HFF-Myc (cell line): ENCODE data around the gene PLXNA4.

Experiments
- DNase-seq: peaks from one replicate; pipeline ENCODE4 v3.0.0-alpha.2; 2011; ENCODE audit warnings: low read depth; ENCODE audit errors: extremely low read depth
- H3K4me3 ChIP-seq: replicated peaks from 2 replicates; pipeline ENCODE4 v1.5.1; 2011; ENCODE audit warnings: low read depth, mild to moderate bottlenecking, control low read depth, low read length
- CTCF ChIP-seq: IDR thresholded peaks from 2 replicates; pipeline ENCODE4 v1.5.1; 2012; ENCODE audit warnings: mild to moderate bottlenecking, low read depth, low read length, control low read depth; ENCODE audit errors: missing control alignments

PLXNA4 gene

GRCh38 chr7:132145063-132145462 is 431.2 kb downstream of the PLXNA4 start:
- no peak for DNase-seq
- H3K4me3 ChIP-seq, result no peak overlapping the region
- TF ChIP-seq CTCF, result no peak

GRCh38 chr7:132142006-132142405 is 434.3 kb downstream of the PLXNA4 start:
- no peak overlapping the region for H3K4me3 ChIP-seq
- no peak for TF ChIP-seq CTCF
- DNase-seq, result no peak

- DNase-seq, result no peak
- H3K4me3 ChIP-seq, result no peak overlapping the region
These were observed 435.2 kb downstream of the PLXNA4 start for GRCh38 chr7:132141109-132141508.

GRCh38 chr7:132140341-132140740 is 435.9 kb downstream of the PLXNA4 start:
- no peak for DNase-seq
- no peak overlapping the region for H3K4me3 ChIP-seq
- no peak for TF ChIP-seq CTCF

More at GRCh38 chr7:132141109-132141508, 435.2 kb downstream of the PLXNA4 start:
- no peak for TF ChIP-seq CTCF

- H3K4me3 ChIP-seq, result no peak overlapping the region
- DNase-seq, result no peak
- TF ChIP-seq CTCF, result no peak
These were observed 437.5 kb downstream of the PLXNA4 start for GRCh38 chr7:132138817-132139216.

- H3K4me3 ChIP-seq, result no peak overlapping the region
- DNase-seq, result no peak
- TF ChIP-seq CTCF, result no peak
These were observed 438.6 kb downstream of the PLXNA4 start for GRCh38 chr7:132137681-132138080.

GRCh38 chr7:132135746-132136385 is 440.4 kb downstream of the PLXNA4 start:
- no peak overlapping the region for H3K4me3 ChIP-seq
- no peak for TF ChIP-seq CTCF
- no peak for DNase-seq
